ENCODE results near the gene ADSS2. TPM values are rescaled to one million over a fixed set of nuclear protein-coding genes. Genes with fewer than 3 reads are reported as not detected.
"Not testable (repeated sequence)": the region's sequence is repeated elsewhere in the genome, so short reads cannot be mapped to it uniquely, and the experiment has no call there.

The ADSS2 gene
- total RNA-seq, 1 donor from 2014 or later = 34.2 TPM

GRCh38 chr1:244365809-244366208, 85.9 kb downstream of the ADSS2 start:
- no peak overlapping the region for H3K4me3 ChIP-seq
- no peaks in the 10 kb centered on the region for H3K36me3 ChIP-seq
- H3K9me3 ChIP-seq = no peaks in the 10 kb centered on the region
- H3K27me3 ChIP-seq = no peaks in the 10 kb centered on the region
- no peak overlapping the region for H3K27ac ChIP-seq
- intact Hi-C loops (cut with DNase I) = no loop called here
- DNase-seq = no peak
- peaks cover 4% of the 10 kb centered on the region for H3K4me1 ChIP-seq
- ATAC-seq = no peak
- TF ChIP-seq CTCF (IDR thresholded peaks at IDR 0.05) = no peak

- H3K27me3 ChIP-seq; intact Hi-C loops (cut with DNase I); DNase-seq; H3K4me1 ChIP-seq; H3K4me3 ChIP-seq; H3K27ac ChIP-seq; H3K9me3 ChIP-seq; H3K36me3 ChIP-seq; ATAC-seq: not testable (repeated sequence)
These were observed 86.4 kb downstream of the ADSS2 start for GRCh38 chr1:244365262-244365661.

- intact Hi-C loops (cut with DNase I) = no loop called here
- H3K4me3 ChIP-seq = no peak overlapping the region
- DNase-seq (no peak), ATAC-seq (no peak)
- peaks cover 4% of the 10 kb centered on the region for H3K4me1 ChIP-seq
- H3K36me3 ChIP-seq = no peaks in the 10 kb centered on the region
- no peaks in the 10 kb centered on the region for H3K27me3 ChIP-seq
- no peaks in the 10 kb centered on the region for H3K9me3 ChIP-seq
- H3K27ac ChIP-seq = no peak overlapping the region
- TF ChIP-seq CTCF (IDR thresholded peaks at IDR 0.05) = no peak
These were observed 89.2 kb downstream of the ADSS2 start for GRCh38 chr1:244362476-244362875.

- no peak for ATAC-seq
- Histone ChIP-seq H3K27ac (peak overlapping the region; percentile 27), H3K9me3 (no peaks in the 10 kb centered on the region), H3K36me3 (no peaks in the 10 kb centered on the region), H3K27me3 (no peaks in the 10 kb centered on the region), H3K4me3 (peak overlapping the region; percentile 19), H3K4me1 (peaks cover 4% of the 10 kb centered on the region)
- no peak for TF ChIP-seq CTCF (IDR thresholded peaks at IDR 0.05)
- intact Hi-C loops (cut with DNase I) = no loop called here
- no peak for DNase-seq
These were observed 89.8 kb downstream of the ADSS2 start for GRCh38 chr1:244361764-244362473.

Other genes starting within 250 kb of the ADSS2 start
- 1.1 TPM for gene CATSPERE, start 9.4 kb upstream of the ADSS2 start, total RNA-seq
- 53.1 TPM for gene DESI2, start 201.2 kb upstream of the ADSS2 start, total RNA-seq